Stimulated activated CD4-positive, alpha-beta T cell treated with anti-CD3 and anti-CD28 coated beads, TNF-alpha, amount 100 ng/mL, for 24 hours (primary cell): ENCODE data around the gene CAP2.

Source experiments
- DNase-seq, 3 experiments: peaks; one replicate each; pipeline ENCODE4 v3.0.0-alpha.2; 2020; ENCODE audit warnings: low read depth in 3 of 3

Gene CAP2

DNA sequence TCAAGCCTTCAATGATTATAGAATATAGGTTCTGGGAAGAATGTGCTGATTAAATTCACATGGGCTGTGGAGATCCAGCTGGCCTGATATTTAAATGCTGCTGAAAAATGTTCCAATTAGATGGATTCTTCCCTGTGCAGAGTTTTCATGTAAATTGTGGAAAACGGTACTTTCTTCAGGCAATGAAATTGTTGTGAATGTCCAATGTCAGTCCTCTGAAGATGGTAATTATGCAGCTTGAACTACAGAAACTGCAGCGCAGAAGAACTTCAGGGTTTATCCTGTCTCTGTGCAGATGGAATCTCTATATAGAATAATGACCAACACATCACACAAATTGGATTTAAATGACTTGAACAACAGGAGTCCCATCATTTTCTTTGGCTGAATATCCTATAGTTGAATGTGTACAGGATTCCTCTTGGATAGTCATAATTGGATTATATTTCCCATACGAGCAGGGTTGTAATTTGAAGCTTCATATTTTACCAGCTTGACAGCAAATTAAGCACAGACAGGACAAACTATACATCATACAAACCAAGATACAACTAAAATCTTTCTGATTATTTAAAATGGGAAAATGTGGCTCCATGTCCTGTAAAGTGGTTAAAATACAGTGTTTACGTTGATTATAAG is 82.3 kb downstream of the CAP2 start:
- no peak for DNase-seq

DNA sequence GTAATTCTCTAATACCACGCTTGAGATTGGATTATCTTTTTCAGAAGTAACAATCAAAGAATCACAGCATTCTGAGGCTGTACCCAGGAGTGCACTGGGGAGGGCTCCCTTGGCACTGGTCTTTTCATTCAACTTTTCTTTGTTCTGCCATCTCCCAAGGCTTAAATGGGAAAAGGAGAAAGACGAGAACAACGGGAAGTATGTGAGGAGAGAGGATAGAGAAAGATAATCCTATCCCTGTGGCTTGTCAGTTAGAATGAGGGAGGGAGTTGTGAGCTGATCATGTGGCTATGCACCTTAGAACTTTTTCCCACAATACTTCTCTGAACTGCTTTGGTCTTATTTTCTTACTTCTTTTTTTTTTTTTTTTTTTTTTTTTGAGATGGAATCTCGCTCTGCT is 83.1 kb downstream of the CAP2 start:
- DNase-seq, result no peak

DNA sequence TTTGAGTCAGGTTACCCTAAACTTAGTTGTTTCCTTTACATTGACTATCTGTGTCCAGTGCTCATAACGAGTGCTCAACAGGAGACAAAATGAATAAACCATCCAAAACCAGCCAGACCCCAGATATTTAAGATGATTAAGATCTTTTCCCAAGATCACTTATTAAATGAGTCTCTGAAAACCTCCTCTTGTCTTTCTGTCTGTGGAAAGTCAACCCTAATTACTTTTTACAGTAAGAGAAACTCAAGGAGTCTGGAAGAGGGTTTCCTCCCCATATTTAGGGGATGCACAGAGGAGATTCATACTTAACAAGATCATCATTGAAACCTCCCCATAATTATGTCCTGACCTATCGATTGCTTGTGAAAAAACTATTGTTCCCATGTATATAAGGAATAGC is 84.0 kb downstream of the CAP2 start:
- DNase-seq, result no peak

DNA sequence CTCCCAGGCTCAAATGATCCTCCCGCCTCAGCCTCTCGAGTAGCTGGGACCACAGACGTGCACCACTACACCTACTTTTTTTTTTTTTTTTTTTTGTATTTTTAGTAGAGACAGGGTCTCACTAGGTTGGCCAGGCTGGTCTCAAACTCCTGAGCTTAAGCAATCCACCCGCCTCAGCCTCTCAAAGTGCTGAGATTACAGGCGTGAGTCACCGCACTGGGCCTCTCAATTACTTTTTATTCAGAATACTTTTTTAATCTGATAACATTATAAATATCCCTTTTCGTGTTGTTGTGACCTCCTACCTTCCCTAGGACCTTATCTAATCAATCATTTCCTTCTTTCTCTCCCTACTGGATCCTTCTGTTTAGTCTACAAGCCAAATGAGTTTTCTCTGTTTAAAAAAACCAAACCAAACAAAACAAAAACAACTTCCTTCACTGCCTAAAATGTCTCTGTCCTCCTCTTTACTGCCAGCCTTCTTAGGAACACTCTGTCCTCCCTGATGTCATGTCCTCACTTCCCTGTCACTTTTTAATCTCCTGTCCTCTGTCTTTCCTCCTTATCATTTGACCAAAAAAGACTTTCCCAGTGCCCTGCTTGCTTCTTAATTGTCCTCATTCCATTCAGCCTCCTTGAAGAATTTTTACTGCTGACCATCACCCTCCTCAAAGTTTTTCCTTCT is 85.0 kb downstream of the CAP2 start:
- DNase-seq, result no peak

DNA sequence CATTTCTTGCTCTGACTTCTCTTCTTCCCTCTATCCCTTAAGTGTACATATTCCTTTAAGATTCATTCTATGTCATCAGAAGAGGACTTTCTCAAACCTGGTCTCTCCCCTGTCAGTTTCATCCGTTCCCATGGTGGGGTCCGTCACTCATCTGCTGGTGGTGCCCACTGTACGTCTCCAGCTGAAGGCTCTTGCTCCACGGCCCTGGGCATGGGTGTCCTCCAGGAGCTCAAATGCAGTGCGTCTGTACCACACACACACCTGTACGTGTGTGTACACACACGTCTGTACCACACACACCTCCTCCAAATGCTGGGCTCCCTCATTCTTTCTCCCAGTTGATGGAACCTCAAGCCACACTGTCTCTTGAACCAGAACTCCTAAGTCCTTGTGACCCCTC is 85.6 kb downstream of the CAP2 start:
- DNase-seq, result no peak

DNA sequence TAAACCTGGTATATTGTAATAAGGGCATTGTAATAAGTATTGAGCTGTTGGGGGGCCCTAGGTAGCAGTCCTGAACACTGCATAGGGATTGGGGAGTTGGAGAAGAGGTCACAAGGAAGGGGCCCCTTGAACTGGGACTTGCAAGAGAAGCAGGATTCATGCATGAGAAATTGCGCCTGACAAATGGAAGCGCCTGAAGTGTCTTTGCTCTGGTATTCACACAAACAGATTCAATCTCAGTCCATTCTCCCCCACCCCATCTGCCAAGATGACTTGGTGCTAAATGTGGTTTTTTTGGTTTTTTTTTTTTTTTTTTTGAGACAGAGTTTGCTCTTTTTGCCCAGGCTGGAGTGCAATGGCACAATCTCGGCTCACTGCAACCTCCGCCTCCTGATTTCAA is 87.1 kb downstream of the CAP2 start:
- DNase-seq, result no peak

DNA sequence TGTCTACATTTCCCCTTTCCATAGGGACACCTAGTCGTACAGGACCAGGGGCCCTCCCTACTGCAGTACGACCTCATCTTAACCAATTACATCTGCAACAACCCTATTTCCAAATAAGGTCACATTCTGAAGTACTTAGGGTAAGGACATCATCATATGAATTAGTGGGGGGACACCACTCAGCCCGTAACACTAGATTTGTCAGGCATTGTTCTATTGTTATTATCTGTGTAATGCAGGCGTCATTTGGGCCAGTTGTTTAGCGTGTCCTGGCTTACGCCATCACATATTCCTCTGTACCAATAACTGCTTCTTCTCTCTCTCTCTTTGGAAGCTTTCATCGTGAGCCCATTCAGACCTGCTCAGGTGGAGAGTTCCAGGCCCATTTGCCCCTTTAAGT is 89.3 kb downstream of the CAP2 start:
- no peak for DNase-seq

DNA sequence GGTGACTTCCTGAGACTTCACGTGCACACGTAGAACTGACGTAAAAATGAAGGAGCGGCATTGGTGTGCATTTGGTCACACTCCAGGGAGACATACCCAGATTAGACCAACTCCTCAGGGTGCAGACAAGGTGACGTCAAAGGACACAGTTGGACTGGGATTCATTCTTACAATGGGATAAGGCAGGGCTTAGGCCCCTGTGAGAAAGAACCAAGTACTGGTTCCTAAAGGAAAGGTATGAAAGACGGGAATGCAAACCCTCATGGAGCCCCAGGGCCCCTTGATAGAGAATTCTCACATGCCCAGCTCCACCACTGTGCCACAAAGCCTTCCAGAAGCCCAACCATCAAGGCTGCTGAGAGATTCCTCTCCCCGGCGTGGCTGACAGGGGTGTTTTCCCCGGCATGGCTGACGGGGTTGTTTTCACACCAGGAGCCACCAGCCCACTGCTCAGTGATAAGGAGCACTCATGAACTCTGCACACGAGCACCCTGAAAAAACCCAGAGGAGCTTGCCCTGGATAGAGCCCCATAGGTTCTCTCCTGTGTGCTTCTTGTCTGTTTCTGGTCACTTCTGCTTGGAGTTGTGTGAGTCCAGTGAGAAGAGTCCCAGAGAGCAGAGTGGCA is 90.1 kb downstream of the CAP2 start:
- no peak for DNase-seq

DNA sequence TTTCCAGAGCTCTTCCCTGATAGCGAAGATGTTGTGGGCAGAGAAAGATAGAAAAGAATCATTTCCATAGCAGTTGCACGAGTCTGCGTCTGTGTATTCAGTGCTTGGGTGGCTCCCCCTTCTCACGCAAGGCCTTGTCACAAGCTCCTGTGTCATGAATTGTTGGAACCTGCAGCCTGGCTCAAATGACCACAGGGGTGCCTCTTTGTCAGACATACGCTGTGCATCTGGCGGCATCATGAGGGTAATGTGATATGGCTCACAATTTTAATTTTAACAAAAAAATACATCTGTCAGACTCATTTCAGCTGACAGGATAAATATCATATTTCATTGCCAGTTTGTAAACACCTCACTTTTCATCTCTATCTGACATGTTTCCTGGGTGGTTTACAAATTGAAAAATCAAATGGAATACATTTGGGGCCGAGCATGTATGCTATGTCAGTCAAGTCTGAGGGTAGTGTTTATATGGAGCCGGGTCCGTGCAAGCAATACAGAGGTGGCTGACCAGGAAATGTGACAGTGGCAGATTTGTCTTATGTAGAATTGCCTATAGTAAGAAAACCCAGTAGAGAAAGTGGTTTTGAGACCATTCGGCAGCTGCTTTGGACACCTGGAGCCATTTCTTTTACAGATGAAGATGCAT is 90.9 kb downstream of the CAP2 start:
- no peak for DNase-seq

DNA sequence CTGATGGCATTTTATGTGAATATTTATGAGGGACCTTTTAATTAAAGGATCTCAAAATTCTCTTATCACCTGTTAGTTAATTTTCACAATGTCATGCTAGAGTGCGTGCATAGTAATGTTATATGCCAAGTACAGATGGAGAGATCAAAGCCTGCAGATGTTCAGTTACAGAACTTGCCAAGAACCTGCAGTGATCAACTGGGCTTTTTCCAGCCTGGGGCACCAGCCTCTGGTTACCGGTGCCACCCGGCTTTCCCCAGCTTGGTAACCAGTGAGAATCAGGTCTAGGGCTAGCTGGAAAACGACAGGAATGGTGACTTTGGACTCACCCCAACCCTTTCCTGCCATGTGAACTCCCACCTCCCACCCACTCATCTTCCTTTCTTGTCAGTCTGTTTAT is 91.8 kb downstream of the CAP2 start:
- DNase-seq, result no peak

DNA sequence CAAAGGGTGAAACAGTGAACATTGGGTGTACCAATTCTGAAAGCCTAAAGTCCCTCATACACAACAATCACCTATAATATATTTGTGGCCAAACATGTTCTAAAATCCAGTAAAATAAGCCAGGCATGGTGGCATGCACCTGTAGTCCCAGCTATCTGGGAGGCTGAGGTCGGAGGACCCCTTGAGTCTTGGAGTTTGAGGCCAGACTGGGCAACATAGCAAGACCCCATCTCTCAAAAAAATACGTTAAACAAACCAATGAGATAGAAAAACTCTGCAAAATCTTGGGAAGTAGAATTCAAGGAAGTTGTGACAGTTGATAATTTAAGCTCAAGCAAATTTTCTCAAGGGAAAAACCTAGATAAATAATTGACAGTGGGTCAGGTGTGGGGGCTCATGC is 92.6 kb downstream of the CAP2 start:
- DNase-seq, result no peak

DNA sequence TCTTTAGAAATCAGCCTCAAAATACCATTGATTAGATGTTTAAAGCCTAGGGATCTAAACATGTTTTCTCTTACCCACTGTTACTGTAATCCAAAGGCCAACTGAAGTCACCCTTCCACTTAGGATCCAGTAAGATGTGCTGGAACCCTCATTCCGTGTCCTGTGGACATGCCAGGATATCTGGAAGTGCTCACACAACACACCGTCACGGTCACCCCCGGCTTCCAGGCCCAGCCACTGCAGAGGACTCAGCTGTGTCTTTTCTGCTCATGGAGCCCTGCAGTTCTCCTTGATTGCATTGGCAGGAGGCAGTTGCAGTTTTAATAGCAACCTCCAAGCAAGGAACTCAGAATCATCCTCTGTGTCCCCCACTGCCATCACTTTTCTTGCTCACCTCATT is 93.3 kb downstream of the CAP2 start:
- DNase-seq, result no peak

DNA sequence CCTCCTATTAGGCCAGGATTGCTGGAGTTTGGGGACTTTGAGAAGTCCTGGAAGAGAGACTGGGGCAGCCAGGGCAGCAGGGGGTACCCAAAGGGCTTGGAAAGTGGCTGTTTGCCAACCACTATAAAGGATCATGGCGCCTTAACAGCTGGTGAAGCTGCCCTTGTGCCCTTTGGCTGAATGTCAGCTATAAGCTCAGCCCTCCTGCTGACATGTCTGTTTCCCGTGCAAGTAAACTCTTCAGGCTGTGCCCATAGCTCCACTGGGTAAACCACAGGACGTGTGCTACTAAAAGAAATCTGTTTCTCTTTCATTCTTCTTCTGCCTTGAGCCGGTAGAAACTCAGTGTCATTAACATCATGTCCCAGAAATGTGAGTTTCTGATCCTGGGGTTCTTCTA is 97.3 kb downstream of the CAP2 start:
- DNase-seq, result no peak

DNA sequence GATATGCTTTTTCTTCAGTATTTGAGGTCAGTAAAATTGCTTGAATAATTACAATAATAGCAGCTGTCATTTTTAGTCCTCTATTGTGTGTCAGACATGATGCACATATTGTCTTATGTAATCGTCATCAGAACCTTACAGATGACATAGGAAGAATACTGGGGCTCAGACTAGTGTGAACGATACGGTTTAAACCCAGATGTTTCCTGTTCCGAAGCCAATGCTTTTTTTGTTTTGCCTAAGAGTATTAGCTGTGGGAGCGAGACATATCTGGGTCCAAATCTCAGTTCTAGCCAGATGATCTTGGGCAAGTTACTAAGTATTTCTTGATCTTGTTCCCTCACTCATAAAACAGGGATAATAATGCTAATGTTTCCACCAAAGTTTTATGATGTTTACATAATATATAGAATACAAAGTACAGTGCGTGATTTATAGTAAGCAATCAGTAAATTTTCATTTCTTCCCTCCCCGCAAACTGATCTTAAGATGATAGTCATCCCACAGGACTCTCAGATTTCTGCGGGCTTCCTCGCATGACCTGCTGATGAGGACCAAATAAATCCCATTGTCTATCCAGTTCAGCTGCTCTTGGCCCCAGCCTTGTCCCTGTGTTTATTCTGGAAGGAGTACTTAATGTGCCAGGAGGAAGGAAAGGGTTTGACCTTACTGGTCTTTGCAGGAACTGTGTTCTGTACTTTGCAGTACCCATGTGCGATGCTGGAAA is 98.2 kb downstream of the CAP2 start:
- no peak for DNase-seq

DNA sequence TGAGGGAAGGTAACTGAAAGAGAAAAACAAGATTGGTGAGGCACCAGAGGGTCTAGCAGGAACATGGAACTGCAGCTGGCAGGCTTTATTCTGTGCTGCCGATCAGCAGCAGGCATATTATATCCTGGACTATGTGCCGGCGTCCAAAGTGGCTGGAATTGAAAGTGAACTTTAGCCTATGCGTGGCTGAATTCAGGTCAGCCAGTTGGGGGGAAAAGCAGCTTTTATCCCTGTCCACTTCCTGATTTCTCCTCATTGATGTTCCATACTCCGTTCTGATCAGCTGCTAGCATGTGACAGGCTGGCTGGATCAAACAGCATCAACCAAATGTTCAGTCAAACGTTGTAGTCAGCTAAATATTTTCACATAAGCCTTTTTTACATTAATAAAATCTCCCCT is 99.0 kb downstream of the CAP2 start:
- DNase-seq, result no peak

DNA sequence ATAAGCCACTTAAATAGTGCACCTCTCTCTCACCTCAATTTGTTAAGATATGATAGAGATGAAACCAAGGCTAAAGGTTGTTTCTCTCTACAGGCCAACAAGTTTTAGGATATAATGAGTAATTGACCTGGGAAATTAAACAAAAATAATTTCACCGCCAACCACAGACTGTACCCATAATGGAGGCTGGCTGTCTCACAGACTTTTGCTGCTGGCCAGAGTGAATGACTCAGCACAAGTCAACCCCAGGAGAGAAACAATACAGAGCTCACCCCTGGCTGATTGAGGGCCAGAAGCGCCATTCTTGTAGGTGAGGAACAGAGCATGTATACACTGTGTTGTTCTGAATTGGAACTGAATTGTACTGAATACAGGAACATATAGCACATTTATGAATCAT is 99.9 kb downstream of the CAP2 start:
- no peak for DNase-seq

DNA sequence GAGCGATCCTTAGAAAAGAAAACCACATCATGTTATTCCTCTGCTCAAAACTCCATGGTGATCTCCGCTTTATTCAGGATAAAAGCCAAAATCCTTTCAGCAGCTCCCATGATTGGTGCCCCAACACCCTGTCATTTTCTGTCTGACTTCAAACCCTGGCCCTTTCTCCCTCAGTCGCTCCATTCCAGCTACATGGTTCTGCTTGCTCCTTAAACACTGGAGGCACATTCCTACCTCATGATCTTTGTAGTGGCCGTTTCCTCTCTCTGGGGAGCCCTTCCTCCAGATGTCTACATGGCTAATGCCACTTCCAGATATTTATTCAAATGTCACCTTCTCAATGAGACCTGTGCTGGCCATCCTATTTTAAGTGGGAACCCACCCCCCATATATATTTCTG is 100.8 kb downstream of the CAP2 start:
- no peak for DNase-seq

DNA sequence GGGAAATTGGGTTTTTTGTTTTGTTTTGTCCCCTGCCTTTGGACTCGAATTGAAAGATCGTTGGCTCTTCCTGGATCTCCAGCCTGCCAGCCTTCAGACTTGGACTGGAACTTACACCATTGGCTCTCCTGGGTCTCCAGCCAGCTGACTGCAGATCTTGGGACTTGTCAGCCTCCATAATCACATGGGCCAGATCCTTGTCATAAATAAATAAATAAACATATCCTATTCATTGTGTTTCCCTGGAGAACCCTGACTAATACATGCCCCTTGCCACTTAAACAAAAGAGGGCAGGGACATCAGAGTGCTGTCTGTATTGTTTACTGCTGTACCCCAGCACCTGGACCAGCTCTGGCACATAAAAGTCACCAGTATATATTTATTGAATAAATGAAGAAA is 101.5 kb downstream of the CAP2 start:
- no peak for DNase-seq

DNA sequence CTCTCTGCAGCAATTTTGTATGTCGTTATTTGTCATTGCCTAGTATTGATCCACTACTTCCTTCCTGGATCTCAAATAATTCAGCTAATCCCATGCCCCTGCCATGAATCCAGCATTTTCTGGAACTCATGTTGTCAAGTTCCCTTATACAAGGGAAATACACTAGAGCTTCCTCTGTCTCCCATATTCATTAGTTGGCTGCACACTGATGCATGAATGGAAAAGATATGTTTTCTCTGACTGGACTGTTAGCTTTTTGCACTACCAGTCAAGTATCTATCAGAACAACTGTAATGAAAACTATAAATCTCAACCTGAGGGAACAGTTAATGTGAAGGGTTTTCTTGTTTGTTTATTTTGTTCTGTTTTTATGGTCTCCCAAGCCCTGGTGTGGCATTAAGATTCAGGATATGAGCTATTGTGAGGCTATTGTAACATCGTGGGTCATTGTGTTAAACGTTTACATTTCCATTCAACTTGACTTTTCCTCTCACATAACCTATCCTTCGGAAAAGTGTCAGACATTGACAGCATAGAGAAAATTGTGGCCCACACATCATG is 104.2 kb downstream of the CAP2 start:
- no peak for DNase-seq

DNA sequence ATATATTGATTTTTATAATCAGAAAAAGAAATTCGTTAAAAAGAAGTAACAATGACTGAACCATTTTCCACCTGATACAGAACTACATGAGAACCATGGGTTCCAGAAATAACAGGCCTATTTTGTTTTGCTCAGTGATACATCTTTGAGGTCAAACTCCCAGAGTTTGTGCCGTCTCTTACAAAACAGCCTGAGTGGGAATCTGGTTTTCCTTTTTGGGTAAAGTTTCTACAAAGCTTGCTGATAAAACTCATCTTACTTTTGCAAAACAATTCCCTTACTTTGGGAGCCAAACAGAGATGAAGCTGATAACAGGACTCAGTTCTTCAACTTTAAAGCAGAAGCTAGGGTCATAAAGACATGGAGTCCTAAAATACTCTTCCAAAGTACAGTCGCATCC is 108.0 kb downstream of the CAP2 start:
- DNase-seq, result no peak

DNA sequence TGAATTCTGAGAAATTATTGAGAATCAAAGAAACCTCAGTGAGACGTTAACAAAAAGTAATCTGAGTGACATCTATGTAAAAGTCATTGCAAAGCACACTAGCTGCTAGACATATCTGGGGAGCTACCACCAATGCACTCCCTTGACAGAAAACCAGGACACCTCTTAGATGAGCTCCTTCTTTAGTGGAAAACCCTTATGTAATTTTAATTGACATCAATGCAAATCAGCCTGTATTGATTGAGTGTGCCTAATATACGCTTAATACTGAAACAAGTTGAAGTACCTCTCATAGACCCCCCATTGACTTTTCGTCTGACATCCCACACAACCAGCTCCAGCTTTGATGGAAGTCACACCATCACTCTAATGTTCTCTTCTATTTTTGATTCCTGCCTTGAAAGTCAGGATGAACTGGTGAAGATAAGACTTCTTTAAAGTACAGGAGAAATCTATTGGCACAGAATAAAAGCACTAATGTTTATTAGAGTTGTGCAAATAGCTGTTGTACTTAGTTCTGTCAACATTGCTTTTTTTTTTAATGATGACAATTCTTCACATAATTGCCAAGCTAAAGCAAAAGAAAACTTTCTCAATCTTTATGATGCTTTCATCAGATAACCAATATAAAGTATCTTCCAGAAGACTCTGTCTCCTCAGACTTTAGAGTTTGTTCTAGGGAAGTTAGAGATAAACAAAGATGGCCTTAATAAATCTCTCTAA is 108.7 kb downstream of the CAP2 start:
- DNase-seq, result no peak
